ENCODE measurements around the gene CABYR.

DNA sequence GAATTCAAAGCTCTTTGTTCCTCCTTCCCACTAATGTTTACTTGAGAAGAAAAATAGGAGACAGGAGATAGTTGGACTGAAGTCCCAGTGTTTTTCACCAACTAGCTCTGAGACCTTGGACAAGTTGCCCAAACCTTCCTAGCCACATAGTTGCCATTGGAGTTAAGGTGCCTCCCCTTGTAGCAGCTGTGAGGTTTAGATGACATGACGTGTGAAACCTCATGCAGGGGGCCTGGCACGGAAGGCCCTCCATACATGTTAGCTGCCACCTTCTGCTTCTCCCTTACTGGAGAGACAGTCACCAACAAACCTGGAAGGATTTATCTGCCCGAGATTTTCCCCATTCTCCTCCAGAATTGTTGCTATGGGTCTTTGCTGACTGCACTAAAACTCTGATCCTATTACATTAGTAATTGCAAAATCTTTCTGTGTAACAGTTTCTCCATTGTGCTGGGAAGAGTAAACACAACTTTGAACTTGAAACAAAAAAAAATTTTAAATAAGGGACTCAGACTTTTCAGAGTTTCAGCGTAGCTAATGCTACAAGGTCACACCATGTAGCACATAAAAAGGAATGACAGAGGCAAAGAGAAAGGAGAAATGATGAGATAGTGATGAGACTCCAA, 23.8 kb upstream of the CABYR start:
- TF ChIP-seq, protein P1, sequence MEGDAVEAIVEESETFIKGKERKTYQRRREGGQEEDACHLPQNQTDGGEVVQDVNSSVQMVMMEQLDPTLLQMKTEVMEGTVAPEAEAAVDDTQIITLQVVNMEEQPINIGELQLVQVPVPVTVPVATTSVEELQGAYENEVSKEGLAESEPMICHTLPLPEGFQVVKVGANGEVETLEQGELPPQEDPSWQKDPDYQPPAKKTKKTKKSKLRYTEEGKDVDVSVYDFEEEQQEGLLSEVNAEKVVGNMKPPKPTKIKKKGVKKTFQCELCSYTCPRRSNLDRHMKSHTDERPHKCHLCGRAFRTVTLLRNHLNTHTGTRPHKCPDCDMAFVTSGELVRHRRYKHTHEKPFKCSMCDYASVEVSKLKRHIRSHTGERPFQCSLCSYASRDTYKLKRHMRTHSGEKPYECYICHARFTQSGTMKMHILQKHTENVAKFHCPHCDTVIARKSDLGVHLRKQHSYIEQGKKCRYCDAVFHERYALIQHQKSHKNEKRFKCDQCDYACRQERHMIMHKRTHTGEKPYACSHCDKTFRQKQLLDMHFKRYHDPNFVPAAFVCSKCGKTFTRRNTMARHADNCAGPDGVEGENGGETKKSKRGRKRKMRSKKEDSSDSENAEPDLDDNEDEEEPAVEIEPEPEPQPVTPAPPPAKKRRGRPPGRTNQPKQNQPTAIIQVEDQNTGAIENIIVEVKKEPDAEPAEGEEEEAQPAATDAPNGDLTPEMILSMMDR (IDR thresholded peaks at IDR 0.05), result no peak
- TF ChIP-seq POLR2AphosphoS5 (IDR thresholded peaks at IDR 0.05), result no peak
